HepG2 (cell line): ENCODE data around the gene CPNE1. TPM values are rescaled to one million over a fixed set of nuclear protein-coding genes. Genes with fewer than 3 reads are reported as not detected.

ENCODE experiments used
- ATAD3A ChIP-seq: sonication (generic); formaldehyde crosslinking; IDR thresholded peaks from 2 replicates; pipeline ENCODE4 v1.4.0; 2020; ENCODE audit warnings: missing genetic modification reagents
- ERF ChIP-seq: IDR thresholded peaks from 2 replicates; pipeline ENCODE4 v1.6.1; 2018; ENCODE audit warnings: missing biosample characterization, missing genetic modification reagents
- FOXA3 ChIP-seq: IDR thresholded peaks from 2 replicates; pipeline ENCODE4 v1.6.1; 2016; ENCODE audit warnings: missing genetic modification reagents, missing compliant biosample characterization
- HIC2 ChIP-seq: sonication (generic); formaldehyde crosslinking; IDR thresholded peaks from 2 replicates; pipeline ENCODE4 v1.9.0; 2022; ENCODE audit warnings: low read depth, missing genetic modification reagents
- HNF1B ChIP-seq: sonication (generic); formaldehyde crosslinking; IDR thresholded peaks from 2 replicates; pipeline ENCODE4 v1.5.1; 2020; ENCODE audit warnings: mild to moderate bottlenecking, moderate library complexity, missing genetic modification reagents
- KDM2A ChIP-seq: sonication (generic); formaldehyde crosslinking; IDR thresholded peaks from 2 replicates; pipeline ENCODE4 v1.4.0; 2020; ENCODE audit warnings: low read depth, missing genetic modification reagents, borderline replicate concordance
- NR2F6 ChIP-seq, 2 experiments: IDR thresholded peaks; 2 replicates each; pipeline ENCODE4 v1.6.1; 2016; ENCODE audit warnings: antibody characterized with exemption in 1 of 2, mild to moderate bottlenecking in 1 of 2
- PPARG ChIP-seq: conservative IDR thresholded peaks from 2 replicates; pipeline ENCODE4 v1.6.1; 2016; ENCODE audit warnings: missing biosample characterization, missing genetic modification reagents
- SIX1 ChIP-seq: sonication (generic); formaldehyde crosslinking; IDR thresholded peaks from 2 replicates; pipeline ENCODE4 v1.4.0; 2020; ENCODE audit warnings: missing genetic modification reagents, borderline replicate concordance
- YEATS4 ChIP-seq: sonication (generic); formaldehyde crosslinking; IDR thresholded peaks from 2 replicates; pipeline ENCODE4 v1.4.0; 2020; ENCODE audit warnings: missing genetic modification reagents, borderline replicate concordance
- ZBTB25 ChIP-seq: IDR thresholded peaks from 2 replicates; pipeline ENCODE4 v1.6.1; 2018; ENCODE audit warnings: missing genetic modification reagents
- ZBTB34 ChIP-seq: sonication (generic); formaldehyde crosslinking; IDR thresholded peaks from 2 replicates; pipeline ENCODE4 v1.8.0; 2022; ENCODE audit warnings: mild to moderate bottlenecking, missing genetic modification reagents
- ZNF256 ChIP-seq: sonication (generic); formaldehyde crosslinking; conservative IDR thresholded peaks from 2 replicates; pipeline ENCODE4 v1.4.0; 2020; ENCODE audit warnings: missing genetic modification reagents
- ZNF260 ChIP-seq: sonication (generic); formaldehyde crosslinking; IDR thresholded peaks from 2 replicates; pipeline ENCODE4 v1.4.0; 2020; ENCODE audit warnings: missing genetic modification reagents, low read depth, mild to moderate bottlenecking, borderline replicate concordance
- ZNF546 ChIP-seq: sonication (generic); formaldehyde crosslinking; conservative IDR thresholded peaks from 2 replicates; pipeline ENCODE4 v1.8.1; 2023; ENCODE audit warnings: mild to moderate bottlenecking, missing genetic modification reagents
- ZNF687 ChIP-seq: sonication (generic); formaldehyde crosslinking; IDR thresholded peaks from 2 replicates; pipeline ENCODE4 v1.5.1; 2020; ENCODE audit warnings: mild to moderate bottlenecking, missing genetic modification reagents, moderate library complexity
- ZNF713 ChIP-seq: sonication (generic); formaldehyde crosslinking; IDR thresholded peaks from 2 replicates; pipeline ENCODE4 v1.4.0; 2020; ENCODE audit warnings: mild to moderate bottlenecking, missing genetic modification reagents
- ZNF766 ChIP-seq: sonication (generic); formaldehyde crosslinking; IDR thresholded peaks from 2 replicates; pipeline ENCODE4 v1.5.0; 2020; ENCODE audit warnings: missing genetic modification reagents, borderline replicate concordance
- polyA plus RNA-seq, 8 experiments: library from polyadenylated mRNA; depleted of rRNA in 3 of 8; stranded (reverse) in 7 of 8; unstranded in 1 of 8; fragments of >200 nt; fragmentation: Illumina TruSeq in 4 of 8; extraction: Trizol in 4 of 8; gene quantifications; 2 replicates each; pipeline versions ENCODE4 v1.2.1 to v1.2.3, GENCODE V29; 2011 to 2016; ENCODE audit warnings: low read depth in 4 of 8, missing spikeins in 1 of 8, mixed read lengths in 1 of 8; ENCODE audit not compliant: insufficient read depth in 1 of 8
- total RNA-seq, 5 experiments: library from RNA; depleted of rRNA; stranded (reverse); fragments of >200 nt; fragmentation: Illumina TruSeq; extraction: Trizol; gene quantifications; 2 replicates each; pipeline ENCODE4 v1.2.3, GENCODE V29; 2016; ENCODE audit warnings: low read depth in 1 of 5

CPNE1 gene
- total and polyA plus RNA-seq, 2 of the 13 experiments (the other 11 are each of a cell fraction or from before 2014, with no cell fraction given) = 408 to 431 TPM

- TF ChIP-seq ZBTB25 (CRISPR knock-in tag) = no peak
- TF ChIP-seq ZNF687 = peak; percentile 39; the same call in 1 of the 2 replicates
- TF ChIP-seq ZNF256 = 0 out of 2 replicates have a peak, but pooled peaks have one; percentile 33
- TF ChIP-seq HIC2 = no peak
- no peak for TF ChIP-seq ERF (CRISPR knock-in tag)
- TF ChIP-seq ZNF546 = no peak
- TF ChIP-seq KDM2A (CRISPR knock-in tag) = 0 out of 2 replicates have a peak, but pooled peaks have one; percentile 13
- no peak for TF ChIP-seq ZNF766 (CRISPR knock-in tag)
- TF ChIP-seq FOXA3 (CRISPR knock-in tag) = no peak
- no peak for TF ChIP-seq YEATS4
- TF ChIP-seq ATAD3A (CRISPR knock-in tag) = no peak
- TF ChIP-seq NR2F6 (IDR thresholded peaks at IDR 0.05) = peak; percentile 75
- no peak for TF ChIP-seq NR2F6 (CRISPR knock-in tag; IDR thresholded peaks at IDR 0.05)
- TF ChIP-seq SIX1 = no peak
- no peak for TF ChIP-seq PPARG
- TF ChIP-seq ZBTB34 (CRISPR knock-in tag) = no peak
- 0 out of 2 replicates have a peak, but pooled peaks have one; percentile 51 for TF ChIP-seq ZNF713
- TF ChIP-seq ZNF260 = no peak
- TF ChIP-seq HNF1B (CRISPR knock-in tag) = peak; percentile 20; the same call in 1 of the 2 replicates
Measured at GRCh38 chr20:35603695-35604448, 60.8 kb downstream of the CPNE1 start (continued).
